ENCODE data around the gene LGALS7B.

Gene LGALS7B

DNA sequence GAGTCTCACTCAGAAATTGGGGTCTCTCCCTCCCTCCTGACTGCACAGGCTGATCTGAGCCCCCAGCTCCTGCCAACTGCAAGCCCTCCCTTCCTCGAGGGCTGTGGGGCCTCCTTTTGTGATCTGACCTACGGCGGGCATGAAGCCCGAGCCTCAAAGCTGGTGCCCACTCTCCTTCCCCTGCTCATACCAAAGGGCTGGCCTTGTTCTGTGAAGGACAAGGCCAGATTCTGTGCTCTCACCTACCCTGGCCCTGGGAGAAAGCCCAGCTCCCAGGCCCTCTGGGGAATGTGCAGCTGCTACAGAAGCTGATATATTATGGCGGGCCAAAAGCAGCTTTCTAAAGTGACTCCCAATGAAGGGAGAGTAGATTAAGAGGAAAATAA lies 51.6 kb downstream of the LGALS7B start:
- Histone ChIP-seq H3K9me3 (ENCODE audit: insufficient read depth, low read length) (no peaks in the 10 kb centered on the region), H3K27me3 (ENCODE audit: low read length) (no peaks in the 10 kb centered on the region), H3F3A (ENCODE audit: insufficient read depth) (peaks cover 56% of the 10 kb centered on the region), H3K9ac (ENCODE audit: low read length) (no peak overlapping the region), H2AFZ (ENCODE audit: low read depth, low read length, severe bottlenecking) (no peak overlapping the region), H3K79me2 (ENCODE audit: insufficient read depth, low read length) (peaks cover 47% of the 10 kb centered on the region), H3K4me2 (ENCODE audit: low read depth, low read length, poor library complexity, severe bottlenecking) (no peak overlapping the region), H3K36me3 (ENCODE audit: low read length) (peaks cover 63% of the 10 kb centered on the region), H3K4me3 (ENCODE audit: insufficient read depth, low read length, poor library complexity, severe bottlenecking) (no peak overlapping the region), H3K27ac (ENCODE audit: low read depth, low read length) (no peak overlapping the region), H3K9me2 (replicated peaks; ENCODE audit: insufficient read depth, low read length) (no peaks in the 10 kb centered on the region), H4K20me1 (ENCODE audit: low read depth, low read length) (peaks cover 50% of the 10 kb centered on the region)
- TF ChIP-seq EZH2phosphoT487 (conservative IDR thresholded peaks at IDR 0.05; ENCODE audit: low read length) (no peak), CTCF (IDR thresholded peaks at IDR 0.05; ENCODE audit: insufficient read depth, low read length, poor library complexity, severe bottlenecking) (no peak)
